Fibroblast of lung (primary cell): ENCODE data around the gene CFAP74. TPM values are rescaled to one million over a fixed set of nuclear protein-coding genes. Genes with fewer than 3 reads are reported as not detected.

Experiments
- DNase-seq, 2 donors: peaks; one replicate each; pipeline versions ENCODE4 v3.0.0 to v3.0.0-alpha.2; 2010; ENCODE audit warnings: low read depth in 2 of 2
- H2AFZ ChIP-seq: 2 replicates; pipeline ENCODE4 v1.5.1; 2012; ENCODE audit warnings: low read length, control low read depth, inconsistent platforms
- H3K27ac ChIP-seq: 2 replicates; pipeline ENCODE4 v1.5.1; 2011; ENCODE audit warnings: low read length, control low read depth; ENCODE audit not compliant: insufficient read depth
- H3K27me3 ChIP-seq: 2 replicates; pipeline ENCODE4 v1.5.1; 2011; ENCODE audit warnings: mild to moderate bottlenecking, low read length; ENCODE audit not compliant: control insufficient read depth, insufficient read depth
- H3K36me3 ChIP-seq: 2 replicates; pipeline ENCODE4 v1.5.1; 2011; ENCODE audit warnings: low read length; ENCODE audit not compliant: control insufficient read depth, insufficient read depth
- H3K4me1 ChIP-seq: 2 replicates; pipeline ENCODE4 v1.5.1; 2011; ENCODE audit warnings: low read length; ENCODE audit not compliant: control insufficient read depth, insufficient read depth; ENCODE audit errors: extremely low read depth
- H3K4me2 ChIP-seq: 2 replicates; pipeline ENCODE4 v1.5.1; 2011; ENCODE audit warnings: low read length, control low read depth; ENCODE audit not compliant: insufficient read depth; ENCODE audit errors: extremely low read depth
- H3K4me3 ChIP-seq, 4 experiments: fragments of 200-600 bp in 1 of 4; sonication (generic) in 1 of 4; replicated peaks in 1 of 4; 2 replicates each; pipeline ENCODE4 v1.5.1; 2011 to 2016; ENCODE audit warnings: low read length in 4 of 4, low read depth in 3 of 4, mild to moderate bottlenecking in 3 of 4, control low read depth in 2 of 4, inconsistent platforms in 1 of 4, mixed read lengths in 1 of 4; ENCODE audit not compliant: insufficient read depth in 1 of 4; ENCODE audit errors: control extremely low read depth in 1 of 4
- H3K79me2 ChIP-seq: 2 replicates; pipeline ENCODE4 v1.5.1; 2012; ENCODE audit warnings: mild to moderate bottlenecking, low read length, inconsistent platforms; ENCODE audit not compliant: control insufficient read depth, insufficient read depth
- H3K9ac ChIP-seq: 2 replicates; pipeline ENCODE4 v1.5.1; 2011; ENCODE audit warnings: mild to moderate bottlenecking, low read length, control low read depth; ENCODE audit not compliant: insufficient read depth
- H3K9me3 ChIP-seq: 2 replicates; pipeline ENCODE4 v1.5.1; 2012; ENCODE audit warnings: low read depth, low read length; ENCODE audit not compliant: control insufficient read depth, insufficient read depth
- H4K20me1 ChIP-seq: 2 replicates; pipeline ENCODE4 v1.5.1; 2011; ENCODE audit warnings: low read length; ENCODE audit not compliant: control insufficient read depth, insufficient read depth; ENCODE audit errors: extremely low read depth
- EZH2 ChIP-seq: IDR thresholded peaks from 2 replicates; pipeline ENCODE4 v1.5.1; 2012; ENCODE audit warnings: low read length, control low read depth, mild to moderate bottlenecking; ENCODE audit errors: missing control alignments
- polyA plus RNA-seq, 2 donors: library from polyadenylated mRNA; depleted of rRNA in 1 of 2; stranded (reverse) in 1 of 2; unstranded in 1 of 2; fragments of >200 nt; gene quantifications; 2 replicates each; pipeline ENCODE4 v1.2.1, GENCODE V29; 2011 to 2012; ENCODE audit warnings: missing spikeins in 1 of 2
- total RNA-seq: library from RNA; depleted of rRNA; stranded (reverse); fragments of >200 nt; gene quantifications from 2 replicates; pipeline ENCODE4 v1.2.1, GENCODE V29; 2014
- TF ChIP-seq, protein P1 (sequence below), 2 donors: IDR thresholded peaks in 1 of 2; conservative IDR thresholded peaks in 1 of 2; 1 replicate in 1 of 2; 2 replicates in 1 of 2; pipeline ENCODE4 v1.5.1; 2011 to 2012; ENCODE audit warnings: low read length in 2 of 2, control low read depth in 1 of 2, inconsistent platforms in 1 of 2, low read depth in 1 of 2, mild to moderate bottlenecking in 1 of 2

The CFAP74 gene
- total and polyA plus RNA-seq, 2 donors (not counting 1 experiment from before 2014, with no cell fraction given): not detected

DNA sequence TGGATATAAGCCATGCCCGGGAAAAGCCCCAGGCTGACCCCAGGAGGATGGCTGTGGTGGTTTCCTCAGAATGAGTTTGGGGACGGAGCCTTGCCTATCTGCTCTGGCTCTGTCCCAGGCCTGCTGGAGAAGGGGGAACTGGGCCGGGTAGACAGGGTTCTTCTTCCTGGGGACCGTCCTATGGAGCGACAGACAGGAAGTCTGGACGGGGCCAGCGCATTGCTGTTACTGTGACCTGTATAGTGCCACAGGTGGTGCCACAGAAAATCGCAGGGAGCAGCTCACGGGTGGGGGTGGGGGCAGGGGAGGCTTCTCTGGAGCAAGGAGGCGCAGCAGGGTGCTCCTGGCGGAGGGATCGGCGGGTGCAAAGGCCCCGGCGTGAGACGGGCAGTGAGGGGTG, 36.4 kb downstream of the CFAP74 start:
- Histone ChIP-seq H3K36me3 (no peaks in the 10 kb centered on the region), H3K9me3 (peaks cover 5% of the 10 kb centered on the region), H3K4me3 (no peak overlapping the region), H3K27ac (no peak overlapping the region), H3K79me2 (no peaks in the 10 kb centered on the region), H4K20me1 (no peaks in the 10 kb centered on the region), H3K4me1 (no peaks in the 10 kb centered on the region), H2AFZ (no peak overlapping the region), H3K27me3 (peaks cover 3% of the 10 kb centered on the region), H3K4me2 (no peak overlapping the region), H3K9ac (no peak overlapping the region)
- DNase-seq: no peak
- TF ChIP-seq, protein P1, sequence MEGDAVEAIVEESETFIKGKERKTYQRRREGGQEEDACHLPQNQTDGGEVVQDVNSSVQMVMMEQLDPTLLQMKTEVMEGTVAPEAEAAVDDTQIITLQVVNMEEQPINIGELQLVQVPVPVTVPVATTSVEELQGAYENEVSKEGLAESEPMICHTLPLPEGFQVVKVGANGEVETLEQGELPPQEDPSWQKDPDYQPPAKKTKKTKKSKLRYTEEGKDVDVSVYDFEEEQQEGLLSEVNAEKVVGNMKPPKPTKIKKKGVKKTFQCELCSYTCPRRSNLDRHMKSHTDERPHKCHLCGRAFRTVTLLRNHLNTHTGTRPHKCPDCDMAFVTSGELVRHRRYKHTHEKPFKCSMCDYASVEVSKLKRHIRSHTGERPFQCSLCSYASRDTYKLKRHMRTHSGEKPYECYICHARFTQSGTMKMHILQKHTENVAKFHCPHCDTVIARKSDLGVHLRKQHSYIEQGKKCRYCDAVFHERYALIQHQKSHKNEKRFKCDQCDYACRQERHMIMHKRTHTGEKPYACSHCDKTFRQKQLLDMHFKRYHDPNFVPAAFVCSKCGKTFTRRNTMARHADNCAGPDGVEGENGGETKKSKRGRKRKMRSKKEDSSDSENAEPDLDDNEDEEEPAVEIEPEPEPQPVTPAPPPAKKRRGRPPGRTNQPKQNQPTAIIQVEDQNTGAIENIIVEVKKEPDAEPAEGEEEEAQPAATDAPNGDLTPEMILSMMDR (conservative IDR thresholded peaks at IDR 0.05 in 1 of 2, IDR thresholded peaks at IDR 0.05 in 1 of 2; ENCODE audit: low read depth in 1 of 2, low read length in 2 of 2): no peak
- TF ChIP-seq EZH2: no peak

DNA sequence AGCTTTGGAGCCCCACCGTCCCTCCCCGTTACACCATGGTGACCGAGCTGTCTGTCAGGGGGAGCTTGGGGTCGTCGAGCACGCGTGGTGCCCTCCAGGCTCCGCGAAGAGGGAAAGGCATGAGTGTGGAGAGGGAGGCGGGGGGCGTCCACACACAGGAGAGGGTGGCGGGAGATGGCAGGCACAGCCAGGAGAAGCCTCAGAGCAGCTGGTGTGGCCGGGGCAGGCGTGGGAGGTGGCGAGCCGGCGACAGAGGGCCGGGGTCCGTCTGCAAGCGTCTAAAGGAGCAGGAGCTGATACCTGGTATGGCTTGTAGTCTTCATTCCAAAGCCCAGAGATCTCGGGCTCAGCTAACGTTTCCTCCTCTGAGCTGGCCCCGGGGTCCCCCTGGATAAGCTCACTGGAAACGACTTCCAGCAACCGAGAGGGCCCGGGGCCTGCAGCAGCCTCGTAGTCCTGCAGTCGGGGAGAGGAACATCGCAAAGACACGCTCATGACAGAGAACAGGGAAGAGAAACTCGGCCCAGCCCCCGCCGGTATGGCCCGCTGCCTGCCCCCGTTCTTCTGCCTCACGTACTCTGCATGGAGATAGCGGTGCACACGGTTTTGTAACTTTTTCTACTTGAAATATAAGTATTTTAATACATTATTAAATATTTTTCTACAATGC, 37.4 kb downstream of the CFAP74 start:
- H3K9ac ChIP-seq: no peak overlapping the region
- H3K27me3 ChIP-seq: peaks cover 4% of the 10 kb centered on the region
- no peaks in the 10 kb centered on the region for H3K79me2 ChIP-seq
- no peak overlapping the region for H3K4me3 ChIP-seq
- no peak overlapping the region for H2AFZ ChIP-seq
- no peak for DNase-seq
- H3K4me1 ChIP-seq: no peaks in the 10 kb centered on the region
- H3K9me3 ChIP-seq: peaks cover 5% of the 10 kb centered on the region
- H3K4me2 ChIP-seq: no peak overlapping the region
- H4K20me1 ChIP-seq: no peaks in the 10 kb centered on the region
- H3K27ac ChIP-seq: no peak overlapping the region
- TF ChIP-seq, protein P1 (conservative IDR thresholded peaks at IDR 0.05 in 1 of 2, IDR thresholded peaks at IDR 0.05 in 1 of 2; ENCODE audit: low read depth in 1 of 2, low read length in 2 of 2): no peak
- TF ChIP-seq EZH2: no peak
- no peaks in the 10 kb centered on the region for H3K36me3 ChIP-seq

DNA sequence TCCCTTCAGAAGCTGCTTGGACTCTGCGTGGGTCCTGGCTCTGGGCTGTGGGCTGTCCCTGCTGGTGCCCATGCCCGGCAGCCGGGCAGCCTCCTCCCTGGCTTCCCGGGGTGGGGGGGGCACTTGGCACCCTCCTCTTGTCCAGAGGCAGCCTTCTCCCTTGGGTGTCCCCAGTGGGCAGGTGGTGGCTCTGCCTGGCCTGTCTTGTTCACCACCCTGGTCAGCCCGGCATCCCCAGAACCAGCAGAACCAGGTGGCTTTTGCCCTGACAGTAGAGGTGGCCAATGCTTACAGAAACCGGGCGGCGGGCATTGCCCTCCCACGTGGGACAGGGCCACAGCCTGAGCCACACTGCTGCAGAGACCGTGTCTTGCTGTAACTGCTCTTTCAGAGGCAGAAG, 38.0 kb downstream of the CFAP74 start:
- Histone ChIP-seq H3K4me2 (no peak overlapping the region), H2AFZ (no peak overlapping the region), H3K9me3 (no peaks in the 10 kb centered on the region), H3K4me3 (no peak overlapping the region), H3K4me1 (no peaks in the 10 kb centered on the region), H3K79me2 (no peaks in the 10 kb centered on the region), H3K9ac (no peak overlapping the region), H3K27me3 (peaks cover 6% of the 10 kb centered on the region), H4K20me1 (no peaks in the 10 kb centered on the region), H3K27ac (no peak overlapping the region), H3K36me3 (no peaks in the 10 kb centered on the region)
- TF ChIP-seq EZH2: no peak
- TF ChIP-seq, protein P1 (conservative IDR thresholded peaks at IDR 0.05 in 1 of 2, IDR thresholded peaks at IDR 0.05 in 1 of 2; ENCODE audit: low read depth in 1 of 2, low read length in 2 of 2): no peak
- DNase-seq: no peak
